Bronchial epithelial cell (primary cell): ENCODE results near the gene DUSP16. TPM values are rescaled to one million over a fixed set of nuclear protein-coding genes. Genes with fewer than 3 reads are reported as not detected.

Source experiments
- DNase-seq: peaks from one replicate; pipeline ENCODE4 v3.0.0-alpha.2; 2010; ENCODE audit warnings: low read depth
- FAIRE-seq: peaks from 2 replicates; lab custom pipeline; 2011; peaks lifted over from hg19 to GRCh38; lab: Jason Lieb, UNC
- H3K27me3 ChIP-seq: 2 replicates; pipeline ENCODE4 v1.5.1; 2011; ENCODE audit warnings: low read length; ENCODE audit not compliant: control insufficient read depth, insufficient read depth
- H3K36me3 ChIP-seq: 2 replicates; pipeline ENCODE4 v1.5.1; 2011; ENCODE audit warnings: low read length; ENCODE audit not compliant: control insufficient read depth, insufficient read depth
- H3K4me3 ChIP-seq: 2 replicates; pipeline ENCODE4 v1.5.1; 2011; ENCODE audit warnings: mild to moderate bottlenecking, low read depth, low read length, control low read depth
- CTCF ChIP-seq: IDR thresholded peaks from 2 replicates; pipeline ENCODE4 v1.5.1; 2011; ENCODE audit warnings: mild to moderate bottlenecking, moderate library complexity, low read length, control low read depth, inconsistent platforms; ENCODE audit not compliant: insufficient read depth, severe bottlenecking
- total RNA-seq: library from RNA; depleted of rRNA; stranded (reverse); fragments of >200 nt; gene quantifications from 2 replicates; pipeline ENCODE4 v1.2.1, GENCODE V29; 2014

DUSP16 gene
- total RNA-seq, 1 donor from 2014 or later: 14.2 TPM

- no peaks in the 10 kb centered on the region for H3K36me3 ChIP-seq
- H3K4me3 ChIP-seq: no peak overlapping the region
- FAIRE-seq (peak; percentile 73), DNase-seq (no peak)
- no peak for TF ChIP-seq CTCF
- no peaks in the 10 kb centered on the region for H3K27me3 ChIP-seq
These were observed 50.6 kb downstream of the DUSP16 start for GRCh38 chr12:12511895-12512711.

GRCh38 chr12:12511021-12511783 lies 51.5 kb downstream of the DUSP16 start:
- Histone ChIP-seq H3K36me3 (no peaks in the 10 kb centered on the region), H3K4me3 (no peak overlapping the region), H3K27me3 (no peaks in the 10 kb centered on the region)
- no peak for TF ChIP-seq CTCF
- FAIRE-seq (no peak), DNase-seq (peak; percentile 97)

GRCh38 chr12:12510551-12510950 lies 52.1 kb downstream of the DUSP16 start:
- no peak for TF ChIP-seq CTCF
- Histone ChIP-seq H3K27me3 (no peaks in the 10 kb centered on the region), H3K4me3 (no peak overlapping the region), H3K36me3 (no peaks in the 10 kb centered on the region)
- FAIRE-seq (no peak), DNase-seq (no peak)

GRCh38 chr12:12510141-12510540 lies 52.5 kb downstream of the DUSP16 start:
- no peak for TF ChIP-seq CTCF
- peak; percentile 75 for FAIRE-seq
- Histone ChIP-seq H3K4me3 (no peak overlapping the region), H3K27me3 (no peaks in the 10 kb centered on the region), H3K36me3 (no peaks in the 10 kb centered on the region)
- peak; percentile 98 for DNase-seq

GRCh38 chr12:12508612-12509011 lies 54.1 kb downstream of the DUSP16 start:
- Histone ChIP-seq H3K4me3 (no peak overlapping the region), H3K27me3 (no peaks in the 10 kb centered on the region), H3K36me3 (no peaks in the 10 kb centered on the region)
- DNase-seq: peak; percentile 80
- TF ChIP-seq CTCF: no peak
- FAIRE-seq: no peak
